Fibroblast of skin of scalp (primary cell): ENCODE data around the gene MAP1A.
"Not testable (repeated sequence)": the region's sequence is repeated elsewhere in the genome, so short reads cannot be mapped to it uniquely, and the experiment has no call there.

Experiments
- DNase-seq: peaks from one replicate; pipeline ENCODE4 v3.0.0-alpha.2; 2013

Gene MAP1A

DNA sequence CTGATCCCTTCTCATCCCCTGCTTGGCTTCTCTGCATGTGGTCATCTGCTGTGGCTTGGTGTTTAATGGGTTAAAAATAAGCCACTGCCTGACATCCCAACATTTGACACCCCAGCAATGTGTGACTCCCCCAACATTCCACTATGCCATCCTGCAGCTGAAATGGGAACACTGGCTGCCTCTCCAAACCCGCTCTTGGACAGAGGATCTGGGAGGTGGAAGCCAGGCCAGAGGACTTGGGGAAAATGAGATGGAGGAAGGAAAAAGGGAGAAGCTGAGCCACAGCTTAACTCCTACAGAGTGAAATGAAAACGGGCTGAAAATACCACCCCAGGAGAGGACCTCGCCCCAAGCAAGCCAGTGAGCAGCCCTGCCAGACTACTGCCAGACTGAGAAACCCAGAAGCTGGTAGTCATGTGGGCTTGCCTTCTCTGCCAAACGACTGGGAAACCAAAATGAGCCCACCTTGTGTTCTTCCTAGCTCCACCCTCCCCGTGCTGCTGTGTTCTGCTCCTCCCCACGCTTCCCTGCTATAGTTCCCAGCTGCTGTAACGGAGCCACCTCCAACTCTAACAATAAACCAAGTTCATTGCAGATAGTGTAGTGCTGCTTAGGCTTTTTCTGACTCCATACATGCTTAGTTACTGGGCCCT, 13.7 kb downstream of the MAP1A start:
- DNase-seq, result no peak

DNA sequence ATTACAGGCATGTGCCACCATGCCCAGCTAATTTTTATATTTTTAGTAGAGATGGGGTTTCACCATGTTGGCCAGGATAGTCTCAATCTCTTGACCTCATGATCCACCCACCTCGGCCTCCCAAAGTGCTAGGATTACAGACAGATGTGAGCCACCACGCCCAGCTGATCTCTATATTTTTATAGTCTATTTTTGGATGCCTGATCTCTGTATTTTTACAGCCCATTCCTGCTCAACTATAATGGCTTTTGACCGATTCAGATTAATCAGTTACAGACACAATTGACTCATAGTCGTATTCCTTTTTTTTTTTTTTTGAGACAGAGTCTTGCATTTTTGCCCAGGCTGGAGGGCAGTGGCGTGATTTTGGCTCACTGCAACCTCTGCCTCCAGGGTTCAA, 15.4 kb downstream of the MAP1A start:
- peak; percentile 53 for DNase-seq

DNA sequence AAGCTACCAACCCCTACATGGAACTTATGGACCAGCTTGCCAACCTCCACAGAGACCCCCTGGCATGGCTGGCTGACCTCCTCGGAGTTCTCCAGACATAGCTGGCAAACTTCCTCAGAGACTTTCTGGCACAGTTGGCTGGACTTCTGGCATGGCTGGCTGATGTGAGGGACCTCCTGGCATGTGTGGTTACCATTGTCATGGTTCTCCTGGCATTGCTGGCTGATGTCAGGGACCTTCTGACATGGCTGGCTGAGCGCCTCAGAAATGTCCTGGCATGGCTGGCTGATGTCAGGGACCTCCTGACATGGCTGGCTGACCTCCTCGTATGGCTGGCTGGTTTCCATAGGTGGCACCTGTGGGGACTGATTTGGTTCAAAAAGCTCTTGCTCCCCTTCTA, 17.5 kb downstream of the MAP1A start:
- DNase-seq, result no peak

DNA sequence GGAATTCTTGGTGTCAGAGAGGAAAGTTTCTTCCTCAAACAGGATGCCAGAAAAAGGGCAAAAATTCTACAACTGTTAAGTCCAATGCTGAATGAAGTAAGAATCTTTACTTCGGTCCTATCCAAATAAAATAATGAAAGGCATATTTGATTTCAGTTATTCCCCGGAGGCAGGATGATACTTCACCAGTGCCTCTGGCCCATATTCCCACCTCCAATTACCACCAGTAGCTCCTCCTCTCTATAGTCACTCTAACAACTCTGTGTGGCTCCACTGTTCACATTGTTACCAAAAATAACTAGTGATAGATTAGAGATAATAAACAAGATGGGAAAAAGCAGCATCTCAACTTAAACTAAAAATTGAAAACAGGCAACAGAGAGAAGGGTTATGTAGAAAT, 20.7 kb downstream of the MAP1A start:
- no peak for DNase-seq

DNA sequence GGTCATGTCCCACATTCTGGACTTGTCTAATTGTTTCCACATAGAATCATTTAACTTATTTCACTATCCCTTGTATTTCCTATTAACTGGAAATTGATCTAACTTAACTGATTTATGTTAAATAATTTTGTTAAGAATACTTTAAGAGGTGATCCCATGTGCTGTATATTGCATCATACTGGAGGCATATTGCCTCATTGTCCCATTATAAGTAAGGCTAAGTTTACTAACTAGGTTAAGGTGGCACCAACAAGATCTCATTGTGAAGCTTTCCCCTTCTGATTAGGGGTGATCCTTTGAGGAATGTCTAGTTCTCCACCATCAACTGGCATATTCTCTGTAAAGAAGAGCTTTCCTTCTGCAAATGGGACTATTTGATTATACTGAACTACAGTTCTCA, 24.4 kb downstream of the MAP1A start:
- DNase-seq, result no peak

DNA sequence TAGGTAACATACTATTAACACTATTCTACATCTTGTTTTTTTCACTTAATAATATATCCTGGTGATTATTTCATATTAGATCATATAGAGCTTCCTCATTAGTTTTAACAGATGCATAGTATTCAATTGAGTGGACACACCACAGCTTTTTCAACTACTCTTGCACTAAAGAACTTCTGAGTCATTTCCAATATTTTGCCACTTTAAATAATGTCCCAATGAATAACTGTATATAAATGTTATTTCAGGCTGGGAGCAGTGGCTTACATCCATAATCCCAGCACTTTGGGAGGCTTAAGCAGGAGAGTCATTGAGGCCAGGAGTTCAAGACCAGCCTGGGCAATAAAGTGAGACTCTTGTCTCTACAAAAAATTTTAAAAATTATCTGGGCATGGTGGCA, 26.9 kb downstream of the MAP1A start:
- no peak for DNase-seq

DNA sequence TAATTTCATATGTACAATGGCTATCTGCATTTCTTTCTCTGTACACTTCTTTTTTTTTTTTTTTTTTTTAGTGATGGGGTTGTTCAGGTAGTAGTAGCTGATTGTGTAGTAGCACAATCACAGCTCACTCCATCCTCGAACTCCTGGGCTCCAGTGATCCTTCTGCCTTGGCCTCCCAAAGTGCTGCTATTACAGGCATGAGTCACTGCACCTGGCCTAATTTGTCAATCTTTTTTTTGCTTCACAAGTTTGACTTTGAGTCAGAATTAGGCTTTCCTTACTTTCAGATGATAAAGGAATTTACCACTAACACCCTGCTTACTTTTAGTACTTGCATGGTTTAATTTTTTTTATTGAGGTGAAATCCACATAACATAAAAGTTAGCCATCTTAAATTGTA, 28.0 kb downstream of the MAP1A start:
- no peak for DNase-seq

DNA sequence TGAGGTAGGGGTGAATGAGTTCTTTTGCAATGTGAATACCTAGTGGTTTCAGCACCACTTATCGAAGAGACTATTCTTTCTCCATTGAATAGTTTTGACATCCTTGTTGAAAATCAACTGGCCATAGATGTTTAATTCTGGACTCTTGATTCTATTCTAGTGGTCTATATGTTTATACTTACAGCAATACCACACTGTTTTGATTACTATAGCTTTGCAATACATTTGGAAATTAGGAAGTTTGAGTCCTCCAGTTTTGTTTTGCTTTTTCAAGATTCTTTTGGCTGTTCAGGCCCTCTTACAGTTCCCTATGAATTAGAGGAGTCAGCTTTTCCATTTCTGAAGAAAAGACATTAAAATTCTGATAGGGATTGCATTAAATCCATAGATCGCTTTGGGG, 30.1 kb downstream of the MAP1A start:
- no peak for DNase-seq

DNA sequence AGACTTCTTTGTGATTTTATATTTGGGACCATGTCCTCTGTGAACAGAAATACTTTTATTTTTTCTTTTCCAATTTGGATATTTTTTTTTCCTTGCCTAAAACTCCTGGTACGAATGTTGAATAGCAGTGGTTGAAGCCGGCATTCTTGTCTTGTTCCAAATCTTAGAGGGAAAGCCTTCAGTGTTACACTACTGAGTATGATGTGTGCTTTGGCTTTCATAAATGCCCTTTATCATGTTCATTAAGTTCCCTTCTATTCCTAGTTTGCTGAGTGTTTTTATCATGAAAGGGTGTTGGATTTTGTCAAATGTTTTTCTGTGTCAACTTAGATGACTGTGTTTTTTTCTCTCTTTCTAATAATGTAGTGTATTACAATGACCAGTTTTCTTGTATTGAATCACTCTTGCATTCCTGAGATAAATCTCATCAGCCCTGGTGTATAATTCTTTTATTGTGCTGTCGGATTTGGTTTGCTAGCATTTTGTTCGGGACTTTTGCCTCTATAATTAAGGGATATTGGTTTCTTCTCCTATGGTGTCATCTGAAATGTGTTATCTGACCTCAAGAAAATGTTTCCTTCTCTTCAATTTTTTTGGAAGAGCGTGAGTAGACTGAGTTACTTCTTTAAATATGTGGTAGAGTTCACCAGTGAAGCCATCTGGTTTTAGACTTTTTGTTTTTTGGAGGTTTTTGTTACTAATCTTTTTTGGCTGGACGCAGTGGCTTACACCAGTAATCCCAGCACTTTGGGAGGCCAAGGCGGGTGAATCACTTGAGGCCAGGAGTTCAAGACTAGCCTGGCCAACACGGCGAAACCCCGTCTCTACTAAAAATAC, 33.3 kb downstream of the MAP1A start:
- DNase-seq, result peak; percentile 76

DNA sequence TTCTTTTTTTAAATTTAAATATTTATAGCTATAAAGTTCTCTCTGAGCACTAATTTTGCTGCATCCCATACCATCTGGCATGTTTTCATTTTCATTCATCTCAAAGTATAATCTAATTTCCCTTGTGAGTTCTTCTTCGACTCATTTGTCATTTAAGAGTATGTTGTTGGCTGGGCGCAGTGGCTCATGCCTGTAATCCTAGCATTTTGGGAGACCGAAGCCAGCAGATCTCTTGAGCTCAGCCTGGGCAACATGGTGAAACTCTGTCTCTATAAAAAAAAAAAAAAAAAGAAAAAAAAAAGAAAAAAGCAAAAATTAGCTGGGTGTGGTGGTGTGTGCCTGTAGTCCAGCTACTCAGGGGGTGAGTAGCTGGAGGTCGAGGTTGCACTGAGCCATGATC, 34.8 kb downstream of the MAP1A start:
- DNase-seq, result no peak

DNA sequence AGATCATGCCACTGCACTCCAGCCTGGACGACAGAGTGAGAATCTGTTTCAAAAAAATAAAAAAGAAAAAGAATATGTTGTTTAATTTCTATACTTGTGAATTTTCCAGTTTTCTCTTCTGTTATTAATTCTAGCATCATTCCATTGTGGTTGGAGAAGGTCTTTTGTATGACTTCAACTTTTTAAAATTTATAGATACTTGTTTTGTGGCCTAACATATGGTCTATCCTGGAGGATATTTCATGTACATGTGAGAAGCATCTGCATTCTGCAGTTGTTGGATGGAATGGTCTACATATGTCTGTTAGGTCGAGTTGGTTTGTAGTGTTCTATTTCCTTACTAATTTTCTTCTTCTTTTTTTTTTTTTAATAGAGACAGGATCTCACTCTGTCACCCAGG, 35.6 kb downstream of the MAP1A start:
- DNase-seq, result peak; percentile 24

DNA sequence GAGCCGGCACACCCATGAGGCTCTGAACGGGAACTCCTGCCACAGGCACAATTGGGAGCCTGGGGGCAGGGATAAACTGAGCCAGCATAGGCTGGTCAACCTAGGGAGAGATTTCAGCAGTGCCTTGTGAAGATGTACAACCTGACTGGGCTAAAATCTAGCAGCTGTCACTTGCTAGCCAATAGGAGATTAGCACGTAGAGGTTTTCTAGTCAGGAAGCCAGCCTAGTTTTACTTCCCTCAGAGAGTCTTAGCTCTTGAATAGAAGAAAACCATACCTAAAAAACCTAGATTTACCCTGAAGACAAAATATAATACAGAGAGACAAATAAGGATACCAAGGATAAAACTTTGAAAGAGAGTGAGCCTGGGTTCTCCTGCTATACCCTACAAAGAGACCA, 45.3 kb downstream of the MAP1A start:
- DNase-seq, result not testable (repeated sequence)

DNA sequence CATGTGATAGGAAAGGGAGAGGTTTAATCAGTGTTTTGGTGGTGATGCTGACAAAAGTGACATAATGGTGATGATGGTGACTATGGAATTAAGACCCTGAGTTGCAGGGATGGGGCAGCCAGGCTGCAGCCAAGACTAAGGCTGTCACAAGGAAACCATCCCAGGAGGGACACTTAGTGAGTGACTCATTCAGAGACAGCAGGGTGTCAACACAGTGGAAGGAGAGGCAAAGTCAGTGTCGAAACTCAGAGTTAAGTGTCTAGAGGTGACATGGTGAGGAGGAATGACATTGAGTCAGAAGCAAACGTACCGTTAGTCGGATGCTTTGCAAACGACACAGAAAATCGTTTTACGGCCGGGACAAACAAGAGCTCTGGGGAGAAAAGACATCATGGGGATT, 46.4 kb downstream of the MAP1A start:
- DNase-seq, result not testable (repeated sequence)

DNA sequence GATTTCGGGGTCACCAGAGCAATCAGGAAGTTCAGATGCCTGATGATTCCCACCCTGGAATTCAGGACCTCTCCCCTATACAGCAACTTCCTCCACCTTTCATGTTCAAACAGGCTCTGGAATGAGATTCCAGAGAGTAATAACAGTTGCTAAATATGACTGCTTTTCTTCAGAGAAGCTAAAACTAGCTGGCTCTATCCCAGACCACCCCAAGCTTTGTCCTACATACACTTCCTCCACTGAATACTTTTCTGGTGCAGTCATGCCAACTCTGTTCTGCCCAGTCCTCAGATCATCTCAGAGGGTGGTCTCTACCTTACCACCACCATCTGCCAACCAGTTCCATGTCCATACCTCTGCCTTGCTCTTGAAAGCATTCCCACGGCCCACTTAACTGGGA, 49.2 kb downstream of the MAP1A start:
- DNase-seq, result not testable (repeated sequence)

DNA sequence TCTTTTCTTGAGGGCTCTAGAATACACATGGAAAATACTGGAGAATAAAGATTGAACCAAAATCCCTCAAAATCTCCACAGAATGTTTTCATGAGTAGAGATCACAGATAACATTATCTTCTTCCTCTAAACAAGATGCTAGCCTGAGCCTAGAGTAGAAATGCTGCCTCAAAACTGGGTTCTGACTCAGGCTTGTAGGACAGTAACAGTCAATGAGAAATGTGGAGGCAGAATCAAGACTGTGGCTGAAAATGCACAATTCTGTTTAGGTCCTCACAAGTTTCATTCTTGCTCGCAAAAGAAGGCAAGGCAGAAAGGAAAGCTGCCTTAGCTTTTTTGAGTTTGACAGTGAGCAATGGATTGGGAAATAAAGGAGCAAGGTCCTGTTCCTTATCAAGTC, 57.2 kb downstream of the MAP1A start:
- not testable (repeated sequence) for DNase-seq
